ENCODE results near the gene ACTL10. TPM values are rescaled to one million over a fixed set of nuclear protein-coding genes. Genes with fewer than 3 reads are reported as not detected.

ACTL10 gene
- total RNA-seq, 1 donor from 2014 or later = 26.3 TPM

GRCh38 chr20:33674294-33675135, 7.8 kb downstream of the ACTL10 start, which contains the start of gene NECAB3:
Gene NECAB3, minus strand, starts transcription at chr20:33674428. Its CDS starts 76 bp downstream, at chr20:33674352.
- H3K36me3 ChIP-seq = no peaks in the 10 kb centered on the region
- H3K27me3 ChIP-seq = no peaks in the 10 kb centered on the region
- H3K27ac ChIP-seq = peak within 1 kb of the TSS; percentile 96 to 97
- H3K4me3 ChIP-seq = peak within 1 kb of the TSS; percentile 67 to 84
- H3K4me1 ChIP-seq = peaks cover 9 to 49% of the 10 kb centered on the region in 2 donors
- intact Hi-C loops (cut with DNase I) = loop anchor here (2.0 to 5.0 kb wide), 2 partner anchors 58 to 438 kb away; partner anchors contain the start of gene EIF2S2
- no peaks in the 10 kb centered on the region for H3K9me3 ChIP-seq
- peak in 1 of 2 donors; percentile 92 for DNase-seq (ENCODE audit: low spot score in 2 of 2)
- TF ChIP-seq CTCF (IDR thresholded peaks at IDR 0.05) = no peak

- H3K36me3 ChIP-seq = no peaks in the 10 kb centered on the region
- no peaks in the 10 kb centered on the region for H3K9me3 ChIP-seq
- no peaks in the 10 kb centered on the region for H3K27me3 ChIP-seq
- peak in 1 of 2 donors; percentile 87 for DNase-seq (ENCODE audit: low spot score in 2 of 2)
- no peak for TF ChIP-seq CTCF (IDR thresholded peaks at IDR 0.05)
- H3K4me1 ChIP-seq = peaks cover 15 to 51% of the 10 kb centered on the region in 2 donors
- peak overlapping the region; percentile 67 to 84 for H3K4me3 ChIP-seq
- intact Hi-C loops (cut with DNase I) = loop anchor here (2.0 kb wide), 1 partner anchor 57 kb away; no protein-coding TSS in a partner anchor
- peak overlapping the region; percentile 96 to 97 for H3K27ac ChIP-seq
Measured at GRCh38 chr20:33675136-33675959, 8.6 kb downstream of the ACTL10 start.

- Histone ChIP-seq H3K4me3 (peak overlapping the region in 1 of 2 donors; percentile 84), H3K4me1 (peaks cover 20 to 50% of the 10 kb centered on the region in 2 donors), H3K36me3 (no peaks in the 10 kb centered on the region), H3K9me3 (no peaks in the 10 kb centered on the region), H3K27me3 (no peaks in the 10 kb centered on the region), H3K27ac (peak overlapping the region; percentile 96 to 97)
- no peak for TF ChIP-seq CTCF (IDR thresholded peaks at IDR 0.05)
- DNase-seq (ENCODE audit: low spot score in 2 of 2) = no peak
- intact Hi-C loops (cut with DNase I) = no loop called here
Measured at GRCh38 chr20:33676121-33676520, 9.4 kb downstream of the ACTL10 start.

- intact Hi-C loops (cut with DNase I) = no loop called here
- Histone ChIP-seq H3K4me1 (peaks cover 23 to 49% of the 10 kb centered on the region in 2 donors), H3K4me3 (no peak overlapping the region), H3K27me3 (no peaks in the 10 kb centered on the region), H3K9me3 (no peaks in the 10 kb centered on the region), H3K27ac (peak overlapping the region; percentile 96 to 97), H3K36me3 (no peaks in the 10 kb centered on the region)
- no peak for TF ChIP-seq CTCF (IDR thresholded peaks at IDR 0.05)
- DNase-seq (ENCODE audit: low spot score in 2 of 2) = no peak
Measured at GRCh38 chr20:33676652-33677645, 10.2 kb downstream of the ACTL10 start.

Measured in ascending aorta (tissue), 2 donors.